Measurements from ENCODE around the gene KLHL28. TPM values are rescaled to one million over a fixed set of nuclear protein-coding genes. Genes with fewer than 3 reads are reported as not detected.
A peak's percentile ranks its signal among the peaks of the same experiment; 100 is the strongest.

Gene KLHL28
- total RNA-seq, 3 donors from 2014 or later (not counting 1 experiment from before 2014, with no cell fraction given), result 47.6 to 59.7 (median 56.0) TPM

GRCh38 chr14:44962334-44963043 is 742 bp upstream of the KLHL28 start:
- DNase-seq, result peak in 1 of 2 donors; percentile 43
- peak overlapping the region; percentile 97 for H3K4me3 ChIP-seq (ENCODE audit: low read length)
- Mint-ChIP-seq H3K9me3 (peaks cover 4 to 5% of the 10 kb centered on the region in 2 donors), H3K36me3 (peaks cover 16% of the 10 kb centered on the region), H3K27me3 (ENCODE audit: low read depth in 2 of 2) (no peaks in the 10 kb centered on the region), H3K4me3 (no peak overlapping the region), H3K4me1 (peaks cover 44 to 45% of the 10 kb centered on the region in 2 donors), H3K27ac (no peak overlapping the region)
- peak; percentile 36 to 65 (median 51) for ATAC-seq
- H3K36me3 ChIP-seq (ENCODE audit: control insufficient read depth, insufficient read depth, low read length), result no peaks in the 10 kb centered on the region
- intact Hi-C loops (cut with micrococcal nuclease), result loop anchor here (1.0 kb wide), 2 partner anchors 124 to 172 kb away; partner anchors contain the start of gene FKBP3
- peak overlapping the region; percentile 93 for H3K27ac ChIP-seq (ENCODE audit: low read length)
- whole genome bisulfite sequencing (ENCODE audit: insufficient coverage), result 2% methylated on average over 35 of the region's 39 CpGs
- peaks cover 24% of the 10 kb centered on the region for H3K4me1 ChIP-seq (ENCODE audit: control insufficient read depth, insufficient read depth, low read length)
- H3K9me3 ChIP-seq (ENCODE audit: control insufficient read depth, insufficient read depth, low read length), result peaks cover 15% of the 10 kb centered on the region
- no peak for TF ChIP-seq CTCF (IDR thresholded peaks at IDR 0.05)
- H3K27me3 ChIP-seq (ENCODE audit: control insufficient read depth, insufficient read depth, low read length), result no peaks in the 10 kb centered on the region

- WGBS (ENCODE audit: insufficient coverage), result 0% methylated on average over 11 of the region's 14 CpGs
- Histone ChIP-seq H3K27ac (ENCODE audit: low read length) (peak overlapping the region; percentile 93), H3K36me3 (ENCODE audit: control insufficient read depth, insufficient read depth, low read length) (no peaks in the 10 kb centered on the region), H3K4me3 (ENCODE audit: low read length) (peak overlapping the region; percentile 97), H3K9me3 (ENCODE audit: control insufficient read depth, insufficient read depth, low read length) (peaks cover 15% of the 10 kb centered on the region), H3K4me1 (ENCODE audit: control insufficient read depth, insufficient read depth, low read length) (peaks cover 20% of the 10 kb centered on the region), H3K27me3 (ENCODE audit: control insufficient read depth, insufficient read depth, low read length) (no peaks in the 10 kb centered on the region)
- TF ChIP-seq CTCF (IDR thresholded peaks at IDR 0.05), result no peak
- intact Hi-C loops (cut with micrococcal nuclease), result loop anchor here (1.0 kb wide), 2 partner anchors 64 to 292 kb away; partner anchors contain the start of gene MIS18BP1
- Mint-ChIP-seq H3K27me3 (ENCODE audit: low read depth in 2 of 2) (no peaks in the 10 kb centered on the region), H3K9me3 (peaks cover 4 to 5% of the 10 kb centered on the region in 2 donors), H3K36me3 (peaks cover 16% of the 10 kb centered on the region), H3K4me3 (no peak overlapping the region), H3K4me1 (peaks cover 39 to 41% of the 10 kb centered on the region in 2 donors), H3K27ac (no peak overlapping the region)
- DNase-seq, result peak; percentile 30 to 81
- ATAC-seq, result peak; percentile 21 to 40 (median 21)
Measured at GRCh38 chr14:44961151-44961553, 595 bp downstream of the KLHL28 start.

GRCh38 chr14:44960646-44961045 is 1.1 kb downstream of the KLHL28 start:
- Mint-ChIP-seq H3K27ac (no peak overlapping the region), H3K4me3 (no peak overlapping the region), H3K4me1 (peaks cover 41 to 42% of the 10 kb centered on the region in 2 donors), H3K9me3 (peaks cover 4 to 5% of the 10 kb centered on the region in 2 donors), H3K27me3 (ENCODE audit: low read depth in 2 of 2) (no peaks in the 10 kb centered on the region), H3K36me3 (peaks cover 16% of the 10 kb centered on the region)
- peaks cover 20% of the 10 kb centered on the region for H3K4me1 ChIP-seq (ENCODE audit: control insufficient read depth, insufficient read depth, low read length)
- TF ChIP-seq CTCF (IDR thresholded peaks at IDR 0.05), result no peak
- H3K27ac ChIP-seq (ENCODE audit: low read length), result peak overlapping the region; percentile 93
- no CpG with 5 or more reads among the region's 3 CpGs for WGBS (ENCODE audit: insufficient coverage)
- no peak for ATAC-seq
- no peak for DNase-seq
- intact Hi-C loops (cut with micrococcal nuclease), result loop anchor here (1.0 kb wide), 2 partner anchors 63 to 293 kb away; partner anchors contain the start of gene MIS18BP1
- H3K4me3 ChIP-seq (ENCODE audit: low read length), result peak overlapping the region; percentile 97
- H3K36me3 ChIP-seq (ENCODE audit: control insufficient read depth, insufficient read depth, low read length), result no peaks in the 10 kb centered on the region
- H3K9me3 ChIP-seq (ENCODE audit: control insufficient read depth, insufficient read depth, low read length), result peaks cover 15% of the 10 kb centered on the region
- H3K27me3 ChIP-seq (ENCODE audit: control insufficient read depth, insufficient read depth, low read length), result no peaks in the 10 kb centered on the region

Measured in natural killer cell (primary cell).